COLO668 (cell line): Measurements from ENCODE around the gene RBBP8.

ENCODE experiments used
- DNase-seq: peaks from one replicate; lab custom pipeline; 2025; ENCODE audit not compliant: unreplicated experiment; lab: John Stamatoyannopoulos, UW

Gene RBBP8

DNA sequence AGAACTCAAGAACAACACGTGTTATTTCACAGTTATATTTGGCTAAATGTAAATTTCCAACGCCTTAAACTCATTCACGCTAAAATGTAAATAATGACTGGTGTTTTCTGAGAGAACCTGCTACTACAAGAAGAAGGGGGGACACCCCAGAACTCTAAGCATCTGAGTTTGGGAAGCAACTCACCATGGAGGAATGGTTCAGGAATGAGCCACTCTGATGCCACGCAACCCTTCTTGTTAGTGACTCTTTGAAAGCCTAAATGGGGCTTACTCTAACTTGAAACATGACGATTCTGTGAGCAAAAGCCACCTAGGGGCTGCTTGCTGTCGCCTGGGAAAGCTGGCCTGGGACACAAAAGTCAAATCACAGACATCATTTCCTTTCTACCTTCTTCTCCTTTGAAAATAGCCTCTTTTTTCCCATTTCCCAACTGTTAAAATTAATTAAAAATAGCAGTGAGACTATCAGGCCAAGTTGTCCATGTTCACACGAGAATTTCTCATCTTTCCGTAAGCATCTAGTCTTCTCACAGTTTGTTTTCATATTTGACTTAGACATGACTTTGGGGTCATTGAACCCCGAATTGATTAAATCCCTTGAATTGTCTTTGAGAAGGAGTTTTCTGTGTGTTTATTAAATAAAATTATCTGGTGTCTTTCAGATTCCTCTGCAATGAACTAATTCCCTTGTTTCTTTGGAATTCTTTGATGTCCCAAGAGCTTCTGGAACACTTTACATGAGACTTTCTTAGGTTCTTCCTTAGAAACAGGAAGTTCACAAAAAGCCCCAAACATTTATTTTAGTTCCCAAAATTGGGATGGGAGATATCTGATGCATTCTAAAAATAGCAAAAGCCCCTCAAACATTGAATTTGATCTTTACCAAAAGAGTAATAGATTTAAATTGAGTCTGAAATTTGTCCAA is 126.7 kb downstream of the RBBP8 start:
- DNase-seq, result no peak

DNA sequence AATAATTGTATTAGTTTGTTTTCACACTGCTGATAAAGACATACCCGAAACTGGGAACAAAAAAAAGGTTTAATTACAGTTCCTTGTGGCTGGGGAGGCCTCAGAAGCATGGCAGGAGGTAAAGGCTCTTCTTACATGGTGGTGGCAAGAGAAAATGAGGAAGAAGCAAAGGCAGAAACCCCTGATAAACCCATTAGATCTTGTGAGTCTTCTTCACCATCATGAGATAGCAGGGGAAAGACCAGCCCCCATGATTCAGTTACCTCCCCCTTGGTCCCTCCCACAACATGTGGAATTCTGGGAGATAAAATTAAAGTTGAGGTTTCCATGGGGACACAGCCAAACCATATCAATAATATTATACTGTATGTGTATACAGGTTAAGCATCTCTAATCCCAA is 128.9 kb downstream of the RBBP8 start:
- DNase-seq, result no peak

DNA sequence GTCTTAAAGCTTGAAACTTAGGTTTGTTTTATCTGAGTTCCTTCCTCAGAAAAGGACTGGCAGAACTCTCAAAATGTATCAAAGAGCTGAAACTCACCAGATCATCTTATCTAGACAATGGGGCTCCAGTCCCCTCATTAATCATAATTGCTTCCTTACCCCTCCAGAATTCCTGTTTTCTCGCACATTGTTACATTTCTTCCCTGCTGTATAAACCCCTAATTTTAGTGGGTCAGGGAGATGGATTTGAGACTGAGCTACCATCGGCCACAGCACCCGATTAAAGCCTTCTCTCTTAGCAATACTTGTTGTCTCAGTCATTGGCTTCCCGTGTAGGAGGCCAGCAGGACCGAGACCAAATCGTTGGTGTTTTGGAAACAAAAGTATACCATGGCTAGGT is 130.4 kb downstream of the RBBP8 start:
- no peak for DNase-seq

DNA sequence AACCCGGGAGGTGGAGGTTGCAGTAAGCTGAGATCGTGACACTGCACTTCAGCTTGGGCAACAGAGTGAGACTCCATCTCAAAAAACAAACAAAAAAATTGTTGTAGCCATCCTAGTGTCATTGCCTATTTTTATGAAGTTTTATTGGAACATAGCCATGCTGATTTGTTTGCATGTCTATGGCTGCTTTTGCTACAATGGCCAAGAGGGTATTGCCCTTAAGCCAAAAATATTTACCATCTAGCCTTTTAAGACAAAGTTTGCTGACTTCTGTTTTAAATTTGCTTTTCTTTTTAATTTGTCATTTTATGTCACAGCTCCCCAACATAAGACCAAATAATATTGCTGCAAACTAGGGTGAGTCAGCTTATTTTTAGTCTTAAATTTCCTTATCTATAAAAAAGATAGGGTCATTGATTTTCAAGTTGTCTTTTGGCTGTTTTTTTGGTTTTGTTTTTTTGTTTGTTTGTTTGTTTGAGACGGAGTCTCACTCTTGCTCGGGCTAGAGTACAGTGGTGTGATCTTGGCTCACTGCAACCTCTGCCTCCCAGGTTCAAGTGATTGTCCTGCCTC is 132.2 kb downstream of the RBBP8 start:
- no peak for DNase-seq

DNA sequence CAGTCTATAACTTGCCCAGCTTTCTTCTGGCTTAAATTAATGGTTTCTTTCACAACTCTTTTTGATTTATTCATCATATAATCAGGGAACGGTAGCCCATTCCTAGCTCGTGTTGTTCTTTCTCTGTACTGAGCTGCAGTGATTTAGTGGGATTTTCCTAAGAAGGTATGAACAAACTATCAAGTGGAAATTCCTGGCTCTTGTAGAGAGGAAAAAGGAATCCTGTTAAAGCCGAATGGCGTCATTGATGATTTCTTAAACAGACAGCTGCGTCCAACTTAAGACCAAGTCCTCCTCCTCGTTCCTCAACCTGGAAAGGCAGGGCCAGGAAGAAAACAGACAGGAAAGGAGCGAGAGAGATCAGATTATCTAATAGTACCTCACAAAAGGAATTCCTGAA is 132.9 kb downstream of the RBBP8 start:
- DNase-seq, result no peak

DNA sequence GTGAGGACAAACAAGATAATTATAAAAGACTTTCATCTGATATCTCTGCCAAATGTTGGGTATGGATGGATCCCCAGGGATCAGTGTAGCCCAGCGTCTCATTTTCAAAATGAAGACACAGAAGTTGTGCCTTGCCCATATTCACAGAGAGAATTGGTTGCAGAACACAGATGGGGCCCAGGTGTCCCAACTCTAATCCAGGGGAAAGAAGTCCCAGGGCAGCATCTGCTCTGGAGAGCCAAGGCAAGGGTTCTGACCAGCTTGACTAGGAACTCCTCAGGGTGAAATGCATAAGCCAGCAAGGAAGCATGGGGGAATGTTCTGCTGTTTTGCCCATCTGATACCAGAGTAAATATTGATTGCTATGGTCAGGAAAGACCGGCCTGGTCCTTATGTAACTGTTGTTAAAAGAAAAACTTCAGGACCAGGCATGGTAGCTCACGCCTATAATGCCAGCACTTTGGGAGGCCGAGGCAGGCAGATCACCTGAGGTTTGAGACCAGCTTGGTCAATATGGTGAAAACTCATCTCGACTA is 133.4 kb downstream of the RBBP8 start:
- DNase-seq, result no peak

DNA sequence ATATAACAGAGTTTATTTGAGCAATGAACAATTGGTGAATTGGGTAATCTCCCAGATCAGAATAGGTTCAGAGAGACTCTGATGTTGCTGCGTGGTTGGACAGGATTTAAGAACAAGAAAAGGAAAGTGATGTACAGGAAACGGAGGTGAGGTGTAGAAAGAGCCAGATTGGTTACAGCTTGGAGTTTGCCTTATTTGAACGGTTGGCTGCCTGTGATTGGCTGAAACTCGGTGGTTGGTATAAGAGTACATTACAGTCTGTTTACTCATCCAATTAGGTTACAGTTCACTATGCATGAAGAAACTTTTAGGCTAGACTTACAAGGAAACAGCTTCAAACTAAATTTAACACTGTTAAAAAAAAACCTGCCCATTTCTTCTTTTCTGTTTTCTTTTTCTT is 134.1 kb downstream of the RBBP8 start:
- DNase-seq, result no peak

DNA sequence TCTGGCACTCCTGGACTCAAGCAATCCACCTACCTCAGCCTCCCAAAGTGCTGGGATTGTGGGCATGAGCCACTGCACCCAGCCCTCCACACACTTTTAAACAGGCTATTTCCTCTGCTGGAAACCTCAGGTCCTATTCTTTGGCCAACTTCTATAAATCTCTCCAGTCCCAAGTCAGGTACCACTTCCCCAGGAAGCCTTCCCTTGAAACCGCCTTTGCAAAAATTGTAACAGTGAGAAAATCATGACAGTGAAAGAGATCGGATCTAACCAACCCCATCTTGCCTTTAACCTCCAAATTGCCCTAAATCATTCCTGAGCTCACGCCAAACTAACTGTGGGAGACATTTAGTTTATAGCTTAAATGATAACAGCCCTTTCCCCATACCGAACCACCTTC is 134.9 kb downstream of the RBBP8 start:
- DNase-seq, result no peak

DNA sequence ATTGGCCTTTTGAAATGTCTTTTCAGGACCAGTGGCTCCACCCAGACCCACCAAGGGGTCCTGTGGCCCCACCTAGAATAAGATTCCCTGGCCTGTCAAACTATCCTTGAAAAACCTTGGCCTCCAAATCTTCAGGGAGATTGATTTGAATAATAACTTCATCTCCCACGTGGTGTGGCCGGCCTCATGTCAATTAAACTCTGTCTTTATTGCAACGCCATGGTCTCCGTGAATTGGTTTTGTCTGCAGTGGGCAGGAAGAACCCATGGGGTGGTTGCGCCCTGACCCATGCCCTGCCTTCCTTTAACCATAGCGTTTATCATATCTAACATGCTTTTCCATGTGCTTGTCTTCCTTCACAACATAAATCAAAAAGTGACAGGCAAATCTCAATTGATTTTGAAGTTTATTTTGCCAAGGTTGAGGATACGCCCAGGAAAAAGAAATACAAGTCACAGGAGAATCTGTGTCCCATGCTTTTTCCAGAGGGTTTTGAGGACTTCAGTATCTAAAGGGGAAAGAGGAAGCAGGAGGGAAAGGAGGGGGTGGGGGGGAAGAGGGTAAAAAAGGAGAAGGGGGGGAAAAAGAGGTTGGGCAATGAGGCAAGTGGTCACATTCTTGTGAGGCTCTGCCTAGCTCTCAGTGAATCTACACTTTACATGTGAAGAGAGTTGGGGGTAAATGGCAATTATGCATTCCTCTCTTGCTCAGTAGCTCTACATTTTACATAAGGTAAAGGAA is 135.6 kb downstream of the RBBP8 start:
- no peak for DNase-seq

DNA sequence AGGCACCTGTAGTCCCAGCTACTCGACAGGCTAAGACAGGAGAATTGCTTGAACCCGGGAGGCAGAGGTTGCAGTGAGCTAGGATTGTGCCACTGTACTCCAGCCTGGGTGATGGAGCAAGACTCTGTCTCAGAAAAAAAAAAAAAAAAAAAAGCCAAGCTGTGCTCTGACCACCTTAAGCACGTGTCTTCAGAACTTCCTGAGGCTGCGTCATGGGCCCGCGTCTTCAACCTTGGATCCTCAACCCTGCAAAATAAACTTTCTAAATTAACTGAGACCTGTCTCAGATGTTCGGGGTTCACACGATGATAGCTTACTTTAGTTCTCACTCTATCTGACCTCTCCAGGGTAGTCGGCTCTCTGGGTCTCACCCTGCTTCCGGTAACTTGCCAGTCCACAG is 136.4 kb downstream of the RBBP8 start:
- DNase-seq, result no peak

DNA sequence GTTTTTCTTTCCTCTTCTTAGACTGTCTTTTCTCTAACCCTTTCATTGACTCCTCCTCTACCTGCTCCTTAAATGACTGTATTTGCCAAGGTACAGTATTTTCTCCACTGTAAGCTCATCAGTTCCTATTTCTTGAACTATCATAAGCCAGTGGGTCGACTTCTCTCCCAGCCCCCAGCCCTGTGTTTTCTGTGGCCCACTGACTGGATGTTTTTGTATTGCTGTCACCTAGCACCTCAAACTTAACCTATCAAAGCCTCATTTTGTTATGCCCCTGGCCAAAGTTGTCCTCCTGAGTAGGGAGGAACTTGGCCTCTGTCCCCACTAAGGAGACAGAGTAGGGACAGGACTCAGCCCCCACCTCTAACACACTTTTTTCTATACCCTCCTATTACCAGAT is 136.8 kb downstream of the RBBP8 start:
- DNase-seq, result no peak

DNA sequence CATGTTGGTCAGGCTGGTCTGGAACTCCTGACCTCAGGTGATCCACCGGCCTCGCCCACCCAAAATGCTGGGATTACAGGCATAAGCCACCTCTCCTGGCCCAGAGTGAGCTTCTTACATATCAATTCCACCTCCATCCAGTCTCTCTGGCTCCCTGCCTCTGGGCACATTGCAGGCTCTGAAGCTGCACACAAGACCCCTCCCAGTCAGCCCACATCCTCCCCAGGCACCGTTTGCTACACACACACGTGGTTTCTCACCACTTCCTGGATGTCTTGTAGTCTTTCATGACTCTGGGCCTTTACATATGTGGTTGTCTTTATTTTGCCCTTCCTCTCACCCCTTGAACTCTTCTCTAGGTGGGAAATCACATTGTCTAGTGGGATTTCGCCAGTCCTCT is 138.2 kb downstream of the RBBP8 start:
- DNase-seq, result no peak

DNA sequence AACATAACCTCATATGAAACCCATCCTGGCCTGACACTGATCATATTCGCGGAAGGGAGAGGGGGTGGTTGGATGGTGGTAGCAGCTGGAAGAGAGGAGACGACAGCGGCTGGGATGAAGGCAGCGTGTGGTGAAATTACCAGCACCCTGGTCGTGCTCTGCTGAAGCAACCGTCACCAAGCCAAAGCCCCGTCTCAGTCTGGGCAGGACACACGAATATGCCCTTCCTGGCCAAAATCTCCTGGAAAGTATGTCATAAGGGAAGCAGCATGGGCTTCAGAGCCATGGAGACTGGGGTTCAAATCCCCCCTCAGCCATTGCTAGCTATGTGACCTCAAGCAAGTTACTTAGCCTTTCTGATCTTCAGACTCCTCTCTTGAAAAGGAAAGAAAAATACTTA is 139.0 kb downstream of the RBBP8 start:
- DNase-seq, result no peak

DNA sequence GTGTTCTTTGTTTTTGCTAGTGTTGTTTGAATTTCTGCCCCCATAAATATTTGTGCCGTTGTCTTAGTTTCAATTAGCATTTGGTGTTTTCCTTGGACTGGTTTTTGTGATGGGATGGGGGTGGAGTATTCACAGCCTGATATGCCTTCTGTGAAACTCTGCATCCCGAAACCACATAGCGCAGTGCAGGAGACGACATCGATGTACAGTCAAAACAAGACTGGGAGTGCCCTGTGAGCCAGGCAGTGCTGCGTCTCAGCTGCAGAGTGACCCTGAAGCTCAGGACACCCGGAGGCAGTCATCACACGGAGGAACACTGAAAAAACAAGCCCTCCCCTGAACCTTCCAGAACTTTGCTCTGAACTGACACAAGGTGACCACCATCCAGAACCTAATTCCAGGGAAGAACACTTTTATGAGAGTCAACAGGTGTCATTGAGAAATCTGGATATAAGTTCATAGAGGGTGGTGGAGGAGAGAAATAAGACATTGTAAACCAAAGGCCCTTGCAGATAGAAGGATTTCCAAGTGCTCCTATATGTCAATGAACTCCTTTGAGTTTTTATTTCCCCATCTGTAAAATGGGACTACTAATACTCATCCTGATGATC is 141.0 kb downstream of the RBBP8 start:
- no peak for DNase-seq
